ENCODE results near the gene DTNB.
"Not testable (repeated sequence)": the region's sequence is repeated elsewhere in the genome, so short reads cannot be mapped to it uniquely, and the experiment has no call there.

The DTNB gene

GRCh38 chr2:25557179-25558036, 116.0 kb downstream of the DTNB start:
- H3K27ac ChIP-seq (ENCODE audit: low read depth, low read length): no peak overlapping the region
- H3K4me2 ChIP-seq (ENCODE audit: low read depth, low read length, poor library complexity, severe bottlenecking): no peak overlapping the region
- H3K79me2 ChIP-seq (ENCODE audit: insufficient read depth, low read length): no peaks in the 10 kb centered on the region
- H4K20me1 ChIP-seq (ENCODE audit: low read depth, low read length): no peaks in the 10 kb centered on the region
- no peak overlapping the region for H3K9ac ChIP-seq (ENCODE audit: low read length)
- no peaks in the 10 kb centered on the region for H3K9me2 ChIP-seq (replicated peaks; ENCODE audit: insufficient read depth, low read length)
- H3K9me3 ChIP-seq (ENCODE audit: insufficient read depth, low read length): no peaks in the 10 kb centered on the region; the same call in 1 of the 2 replicates
- H3K4me3 ChIP-seq (ENCODE audit: insufficient read depth, low read length, poor library complexity, severe bottlenecking): no peak overlapping the region
- TF ChIP-seq, protein P1, sequence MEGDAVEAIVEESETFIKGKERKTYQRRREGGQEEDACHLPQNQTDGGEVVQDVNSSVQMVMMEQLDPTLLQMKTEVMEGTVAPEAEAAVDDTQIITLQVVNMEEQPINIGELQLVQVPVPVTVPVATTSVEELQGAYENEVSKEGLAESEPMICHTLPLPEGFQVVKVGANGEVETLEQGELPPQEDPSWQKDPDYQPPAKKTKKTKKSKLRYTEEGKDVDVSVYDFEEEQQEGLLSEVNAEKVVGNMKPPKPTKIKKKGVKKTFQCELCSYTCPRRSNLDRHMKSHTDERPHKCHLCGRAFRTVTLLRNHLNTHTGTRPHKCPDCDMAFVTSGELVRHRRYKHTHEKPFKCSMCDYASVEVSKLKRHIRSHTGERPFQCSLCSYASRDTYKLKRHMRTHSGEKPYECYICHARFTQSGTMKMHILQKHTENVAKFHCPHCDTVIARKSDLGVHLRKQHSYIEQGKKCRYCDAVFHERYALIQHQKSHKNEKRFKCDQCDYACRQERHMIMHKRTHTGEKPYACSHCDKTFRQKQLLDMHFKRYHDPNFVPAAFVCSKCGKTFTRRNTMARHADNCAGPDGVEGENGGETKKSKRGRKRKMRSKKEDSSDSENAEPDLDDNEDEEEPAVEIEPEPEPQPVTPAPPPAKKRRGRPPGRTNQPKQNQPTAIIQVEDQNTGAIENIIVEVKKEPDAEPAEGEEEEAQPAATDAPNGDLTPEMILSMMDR (IDR thresholded peaks at IDR 0.05; ENCODE audit: insufficient read depth, low read length, poor library complexity, severe bottlenecking): no peak
- no peak for TF ChIP-seq EZH2phosphoT487 (conservative IDR thresholded peaks at IDR 0.05; ENCODE audit: low read length)
- no peaks in the 10 kb centered on the region for H3K36me3 ChIP-seq (ENCODE audit: low read length)
- H3K27me3 ChIP-seq (ENCODE audit: low read length): no peaks in the 10 kb centered on the region
- H2AFZ ChIP-seq (ENCODE audit: low read depth, low read length, severe bottlenecking): no peak overlapping the region
- peaks cover 21% of the 10 kb centered on the region for H3F3A ChIP-seq (ENCODE audit: insufficient read depth)

DNA sequence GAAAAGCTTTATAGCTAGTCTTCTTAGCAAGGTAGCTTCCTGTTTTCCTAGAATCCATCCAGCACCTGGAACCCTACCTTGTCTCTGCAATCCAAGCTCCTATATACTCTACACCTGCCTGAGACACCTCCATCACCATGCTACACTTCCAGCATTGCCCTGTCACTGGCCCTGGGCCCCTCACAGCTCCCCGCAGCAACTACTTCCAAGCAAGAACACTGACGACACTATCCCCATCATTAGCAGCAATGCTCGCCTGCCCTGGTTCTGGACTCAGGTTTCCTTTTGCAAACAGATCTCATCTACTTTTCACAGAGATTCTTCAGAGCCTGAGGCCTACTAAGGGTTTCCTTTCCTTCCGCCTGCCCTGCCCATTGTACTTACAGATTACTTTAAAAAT, 121.1 kb downstream of the DTNB start:
- Histone ChIP-seq H3K9ac (ENCODE audit: low read length) (no peak overlapping the region), H3F3A (ENCODE audit: insufficient read depth) (no peaks in the 10 kb centered on the region), H4K20me1 (ENCODE audit: low read depth, low read length) (no peaks in the 10 kb centered on the region), H3K9me3 (ENCODE audit: insufficient read depth, low read length) (no peaks in the 10 kb centered on the region), H3K27ac (ENCODE audit: low read depth, low read length) (no peak overlapping the region), H3K27me3 (ENCODE audit: low read length) (no peaks in the 10 kb centered on the region), H3K79me2 (ENCODE audit: insufficient read depth, low read length) (no peaks in the 10 kb centered on the region), H3K36me3 (ENCODE audit: low read length) (no peaks in the 10 kb centered on the region), H3K4me3 (ENCODE audit: insufficient read depth, low read length, poor library complexity, severe bottlenecking) (no peak overlapping the region), H2AFZ (ENCODE audit: low read depth, low read length, severe bottlenecking) (no peak overlapping the region), H3K4me2 (ENCODE audit: low read depth, low read length, poor library complexity, severe bottlenecking) (no peak overlapping the region), H3K9me2 (replicated peaks; ENCODE audit: insufficient read depth, low read length) (no peaks in the 10 kb centered on the region)
- TF ChIP-seq EZH2phosphoT487 (conservative IDR thresholded peaks at IDR 0.05; ENCODE audit: low read length): no peak
- TF ChIP-seq, protein P1 (IDR thresholded peaks at IDR 0.05; ENCODE audit: insufficient read depth, low read length, poor library complexity, severe bottlenecking): no peak

DNA sequence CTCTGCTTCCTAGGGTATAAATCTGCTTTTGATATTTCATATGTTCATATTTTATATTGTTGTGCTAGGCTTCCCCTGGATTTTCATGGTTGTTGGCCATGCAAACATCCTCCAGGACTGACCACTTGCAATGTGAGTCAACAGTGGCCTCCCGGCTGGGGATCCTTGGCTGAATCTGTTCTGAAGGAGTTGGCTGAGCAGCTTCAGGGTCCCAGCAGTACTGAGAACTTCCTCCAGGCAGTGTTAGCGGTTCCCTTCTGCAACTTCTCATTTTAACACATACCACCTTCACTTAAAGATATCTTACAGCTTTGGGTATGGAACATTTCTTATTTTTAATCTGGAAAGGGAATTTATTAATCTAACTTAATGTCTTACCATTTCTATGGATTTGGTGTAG, 122.1 kb downstream of the DTNB start:
- H3K27me3 ChIP-seq (ENCODE audit: low read length): no peaks in the 10 kb centered on the region
- H3K36me3 ChIP-seq (ENCODE audit: low read length): no peaks in the 10 kb centered on the region
- no peaks in the 10 kb centered on the region for H4K20me1 ChIP-seq (ENCODE audit: low read depth, low read length)
- H3K27ac ChIP-seq (ENCODE audit: low read depth, low read length): no peak overlapping the region
- H3K9me3 ChIP-seq (ENCODE audit: insufficient read depth, low read length): no peaks in the 10 kb centered on the region
- H2AFZ ChIP-seq (ENCODE audit: low read depth, low read length, severe bottlenecking): no peak overlapping the region
- no peak overlapping the region for H3K4me3 ChIP-seq (ENCODE audit: insufficient read depth, low read length, poor library complexity, severe bottlenecking)
- no peak overlapping the region for H3K9ac ChIP-seq (ENCODE audit: low read length)
- H3F3A ChIP-seq (ENCODE audit: insufficient read depth): no peaks in the 10 kb centered on the region
- no peaks in the 10 kb centered on the region for H3K9me2 ChIP-seq (replicated peaks; ENCODE audit: insufficient read depth, low read length)
- no peak overlapping the region for H3K4me2 ChIP-seq (ENCODE audit: low read depth, low read length, poor library complexity, severe bottlenecking)
- H3K79me2 ChIP-seq (ENCODE audit: insufficient read depth, low read length): no peaks in the 10 kb centered on the region
- no peak for TF ChIP-seq EZH2phosphoT487 (conservative IDR thresholded peaks at IDR 0.05; ENCODE audit: low read length)
- TF ChIP-seq, protein P1 (IDR thresholded peaks at IDR 0.05; ENCODE audit: insufficient read depth, low read length, poor library complexity, severe bottlenecking): no peak

- H3K79me2 ChIP-seq (ENCODE audit: insufficient read depth, low read length); H2AFZ ChIP-seq (ENCODE audit: low read depth, low read length, severe bottlenecking); H3K36me3 ChIP-seq (ENCODE audit: low read length); H4K20me1 ChIP-seq (ENCODE audit: low read depth, low read length); H3K9ac ChIP-seq (ENCODE audit: low read length); H3K4me3 ChIP-seq (ENCODE audit: insufficient read depth, low read length, poor library complexity, severe bottlenecking); H3K27me3 ChIP-seq (ENCODE audit: low read length); H3K27ac ChIP-seq (ENCODE audit: low read depth, low read length); H3F3A ChIP-seq (ENCODE audit: insufficient read depth); H3K4me2 ChIP-seq (ENCODE audit: low read depth, low read length, poor library complexity, severe bottlenecking); H3K9me2 ChIP-seq (replicated peaks; ENCODE audit: insufficient read depth, low read length); H3K9me3 ChIP-seq (ENCODE audit: insufficient read depth, low read length): not testable (repeated sequence)
These were observed 123.8 kb downstream of the DTNB start for GRCh38 chr2:25549571-25549970.
